NCI-H1436 (cell line): Measurements from ENCODE around the gene ZMYND8.
"Not testable (repeated sequence)": the region's sequence is repeated elsewhere in the genome, so short reads cannot be mapped to it uniquely, and the experiment has no call there.

Source experiments
- DNase-seq: peaks from one replicate; lab custom pipeline; 2025; lab: John Stamatoyannopoulos, UW

ZMYND8 gene

DNA sequence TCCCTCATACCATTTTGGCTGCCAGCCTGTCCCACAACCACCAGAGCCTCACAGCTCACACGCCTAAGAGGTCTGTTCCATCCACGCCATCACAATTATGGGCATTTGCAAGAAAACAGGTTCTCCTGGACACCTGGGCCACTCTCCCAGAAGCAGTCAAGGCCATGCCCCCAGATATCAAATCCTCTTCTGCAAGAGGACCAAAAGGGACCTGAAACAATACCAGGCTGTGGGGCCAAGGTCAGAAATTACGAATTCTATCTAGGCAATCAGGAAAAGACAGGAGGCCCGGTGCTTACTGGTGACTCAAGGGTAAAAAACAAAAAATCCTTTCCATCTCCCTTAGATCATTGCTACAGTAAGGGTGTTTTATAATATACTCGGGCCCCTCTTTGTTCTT is 69.8 kb downstream of the ZMYND8 start:
- no peak for DNase-seq

DNA sequence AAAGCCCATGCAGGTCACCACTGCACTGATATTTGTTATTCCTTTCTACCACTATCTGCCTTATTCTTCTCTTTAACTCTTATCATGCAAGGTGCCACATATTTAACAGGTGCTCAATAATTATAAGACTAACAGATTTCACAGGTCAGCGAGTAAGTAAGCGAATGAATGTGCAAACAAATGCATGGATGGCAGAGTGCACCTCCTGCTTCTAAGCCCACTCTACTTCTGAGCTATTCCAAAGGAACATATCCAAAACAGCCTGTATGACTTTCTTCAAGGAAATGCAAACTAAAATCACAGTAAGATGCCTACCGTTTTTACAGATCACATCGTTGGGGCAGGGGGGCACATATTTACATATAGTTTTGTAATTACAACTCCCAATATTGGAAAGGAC is 71.3 kb downstream of the ZMYND8 start:
- no peak for DNase-seq

DNA sequence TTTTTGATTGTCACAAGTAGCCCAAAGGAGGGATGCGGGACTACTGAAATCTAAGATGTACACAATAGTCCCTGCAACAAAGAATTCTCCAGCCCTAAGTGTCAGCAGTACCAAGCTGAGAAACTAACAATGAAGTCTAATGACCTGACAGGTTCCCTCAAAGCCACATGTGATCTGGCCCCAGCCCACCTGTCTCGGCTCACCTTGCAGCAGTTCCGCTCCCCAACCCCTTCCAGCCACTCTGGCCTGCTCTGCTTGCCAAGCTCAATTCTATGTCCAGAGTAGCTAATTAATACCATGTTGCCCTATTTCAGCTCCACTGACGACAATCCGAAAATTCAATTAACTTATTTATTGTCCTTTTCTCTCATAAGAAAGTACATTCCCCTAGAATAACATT is 72.1 kb downstream of the ZMYND8 start:
- no peak for DNase-seq

DNA sequence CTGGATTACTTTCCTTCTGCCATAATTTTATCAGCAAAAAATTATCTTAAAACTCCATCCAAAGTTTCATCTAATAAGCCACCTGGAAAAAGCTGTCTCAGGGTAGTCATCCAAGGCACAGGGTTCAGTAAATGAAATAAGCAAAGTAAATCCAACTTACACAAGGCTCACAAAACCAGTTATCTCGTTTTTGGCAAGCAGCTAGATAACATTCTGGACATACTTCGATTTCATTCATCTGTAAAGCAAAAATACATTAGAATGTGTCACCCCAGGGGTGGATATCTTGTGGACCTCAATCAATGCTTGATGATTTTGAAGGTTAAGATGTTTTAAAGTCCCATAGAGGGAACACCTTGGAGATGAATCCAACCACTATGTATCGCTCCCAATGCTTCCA is 73.1 kb downstream of the ZMYND8 start:
- no peak for DNase-seq

DNA sequence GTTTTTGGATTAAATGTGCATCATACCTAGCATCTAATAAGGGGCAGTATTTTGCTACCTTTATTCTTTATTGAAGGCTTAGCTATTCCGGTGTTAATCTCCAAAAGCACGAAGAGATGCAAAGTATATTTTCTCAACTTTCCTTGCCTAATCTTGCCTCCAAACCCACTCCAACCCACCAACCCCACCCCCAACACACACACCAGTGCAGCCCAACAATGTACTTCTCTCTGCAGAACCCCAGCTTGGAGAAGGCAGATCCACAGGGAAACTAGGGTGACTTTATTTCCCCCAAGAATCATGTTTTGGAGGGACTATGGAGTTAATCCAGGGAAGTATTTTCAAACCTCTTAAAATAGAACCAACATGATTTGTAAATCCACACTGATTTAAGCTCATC is 73.6 kb downstream of the ZMYND8 start:
- DNase-seq, result no peak

DNA sequence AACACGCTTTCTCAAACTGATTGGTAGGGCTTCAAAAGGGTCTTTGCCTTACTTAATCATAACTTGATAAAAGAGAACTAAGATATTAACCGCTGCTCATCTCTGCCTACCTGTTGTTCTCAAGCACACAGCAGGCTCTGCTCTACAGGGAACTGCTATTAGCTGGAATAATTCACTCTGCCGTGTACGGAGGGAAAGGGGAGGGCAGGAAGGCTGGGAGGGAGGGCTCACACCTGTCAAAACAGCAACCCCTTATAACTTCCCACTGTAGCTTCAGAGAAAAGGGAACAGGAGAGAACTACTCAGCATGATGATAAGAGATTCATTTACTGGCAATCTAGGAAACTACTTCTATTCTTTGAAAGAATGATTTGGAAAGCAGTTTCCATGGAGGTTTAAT is 75.1 kb downstream of the ZMYND8 start:
- peak; percentile 23 for DNase-seq

DNA sequence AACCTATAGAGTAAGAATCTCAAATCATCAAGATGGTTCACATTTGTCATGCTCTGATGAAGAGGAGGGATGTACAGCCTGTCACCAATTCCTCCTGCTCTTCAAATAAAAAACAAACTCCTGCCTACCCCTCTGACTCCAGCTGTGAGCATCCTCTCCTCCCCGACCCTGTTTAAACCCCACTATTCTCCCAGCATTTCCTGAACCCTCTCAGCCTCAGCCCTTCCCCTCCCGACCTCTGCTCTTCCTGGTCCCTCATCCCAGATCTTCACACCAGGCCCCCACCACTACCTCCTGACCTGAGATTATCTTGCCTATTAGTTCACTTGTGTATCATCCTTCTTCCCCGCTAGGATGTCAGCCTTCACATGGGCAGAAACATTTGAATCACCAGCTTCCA is 75.8 kb downstream of the ZMYND8 start:
- no peak for DNase-seq

DNA sequence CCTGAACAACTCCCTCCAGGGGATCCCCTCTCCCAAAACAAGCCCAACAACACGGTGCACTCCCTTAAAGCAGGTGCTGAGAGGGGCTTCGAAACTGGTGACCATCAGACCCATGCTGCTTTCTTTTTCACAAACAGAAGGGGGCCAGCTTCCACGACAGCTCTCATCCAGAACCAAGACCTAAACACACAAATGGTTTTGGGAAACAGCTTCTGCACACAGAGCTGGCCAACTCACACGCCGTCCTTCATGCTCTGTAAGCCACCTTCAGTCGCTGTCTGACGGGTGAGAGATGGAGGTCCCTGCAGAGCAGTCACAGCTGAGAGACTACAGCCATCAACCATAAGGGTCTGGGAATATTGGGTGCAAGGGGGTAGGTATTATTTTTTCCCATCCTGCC is 76.3 kb downstream of the ZMYND8 start:
- no peak for DNase-seq

DNA sequence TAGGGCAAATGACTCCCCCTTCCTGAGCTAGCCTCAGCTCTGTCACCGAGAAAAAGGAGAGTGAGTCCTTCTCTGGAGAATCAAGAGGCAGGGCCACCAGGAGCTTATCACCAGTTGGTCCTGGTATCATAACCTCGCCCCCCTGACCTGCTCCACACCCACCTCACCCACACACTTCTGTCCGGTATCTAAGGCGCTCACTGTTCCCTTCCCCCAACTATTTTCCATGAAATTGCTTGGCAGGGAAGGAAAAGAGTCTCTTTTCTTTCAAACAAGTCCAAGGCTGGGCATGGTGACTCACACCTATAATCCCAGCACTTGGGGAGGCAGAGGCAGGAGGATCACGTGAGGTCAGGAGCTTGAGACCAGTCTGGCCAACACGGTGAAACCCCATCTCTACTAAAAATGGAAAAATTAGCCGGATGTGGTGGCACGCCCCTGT is 77.6 kb downstream of the ZMYND8 start:
- no peak for DNase-seq

DNA sequence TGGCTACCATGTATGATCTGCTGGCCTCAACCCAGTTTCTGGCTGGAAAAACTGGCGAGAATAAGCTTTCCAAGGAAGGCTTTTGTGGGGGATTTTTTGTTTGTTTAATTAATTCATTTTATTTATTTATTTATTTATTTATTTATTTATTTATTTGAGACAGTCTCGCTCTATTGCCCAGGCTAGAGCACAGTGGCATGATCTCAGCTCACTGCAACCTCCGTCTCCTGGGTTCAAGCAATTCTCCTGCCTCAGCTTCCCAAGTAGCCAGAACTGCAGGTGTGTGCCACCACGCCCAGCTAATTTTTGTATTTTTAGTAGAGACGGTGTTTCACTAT is 79.0 kb downstream of the ZMYND8 start:
- not testable (repeated sequence) for DNase-seq

DNA sequence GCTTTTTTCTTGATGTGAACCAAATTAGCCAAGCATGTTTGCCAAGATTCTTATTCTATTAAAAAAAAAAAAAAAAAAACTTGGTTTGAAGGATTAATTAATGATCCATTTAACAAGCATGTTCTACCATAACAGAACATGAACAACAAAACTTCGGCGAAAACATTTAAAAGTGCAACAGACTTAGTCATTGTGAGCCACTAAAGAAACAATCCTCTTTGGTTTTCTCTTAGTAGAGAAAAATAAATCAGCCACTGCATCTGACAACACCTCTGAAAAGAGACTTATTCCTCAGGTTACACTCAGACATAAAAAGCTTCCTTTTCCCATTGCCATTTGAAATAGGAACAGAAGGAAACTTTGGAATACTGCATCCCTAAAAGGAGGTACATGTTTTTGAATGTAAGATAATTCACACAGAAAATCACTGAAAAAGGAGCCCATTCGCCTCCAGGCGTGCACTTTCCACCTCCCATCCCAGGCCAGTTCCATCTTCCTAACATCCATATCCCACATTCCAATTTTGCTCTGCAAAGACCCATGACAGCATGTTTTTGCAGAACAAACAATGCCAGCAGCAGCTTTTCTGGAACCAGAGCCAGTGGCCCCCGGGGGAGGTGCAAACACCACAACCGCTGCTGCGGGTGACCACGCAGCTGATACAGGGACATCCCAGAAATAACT is 79.5 kb downstream of the ZMYND8 start:
- DNase-seq, result no peak

DNA sequence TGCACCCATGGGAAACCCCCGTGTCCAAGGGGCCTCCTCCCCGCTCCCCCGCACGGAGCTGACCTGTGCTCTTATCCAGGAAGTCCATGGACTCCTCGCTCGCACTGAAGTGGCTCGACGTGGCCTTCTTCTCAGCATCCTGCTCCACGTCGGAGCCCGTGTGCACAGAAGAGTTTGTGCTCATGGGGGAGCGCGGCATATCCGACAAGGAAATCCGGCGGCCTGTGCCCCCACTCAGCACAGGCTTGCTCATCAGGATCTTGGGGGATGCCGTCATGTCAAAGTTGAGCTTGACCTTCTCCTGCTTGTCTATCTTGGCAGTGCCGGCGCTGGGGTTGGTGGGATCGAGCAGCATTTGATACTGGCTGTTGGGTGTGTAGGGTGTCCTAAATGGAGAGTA is 80.2 kb downstream of the ZMYND8 start:
- DNase-seq, result no peak

DNA sequence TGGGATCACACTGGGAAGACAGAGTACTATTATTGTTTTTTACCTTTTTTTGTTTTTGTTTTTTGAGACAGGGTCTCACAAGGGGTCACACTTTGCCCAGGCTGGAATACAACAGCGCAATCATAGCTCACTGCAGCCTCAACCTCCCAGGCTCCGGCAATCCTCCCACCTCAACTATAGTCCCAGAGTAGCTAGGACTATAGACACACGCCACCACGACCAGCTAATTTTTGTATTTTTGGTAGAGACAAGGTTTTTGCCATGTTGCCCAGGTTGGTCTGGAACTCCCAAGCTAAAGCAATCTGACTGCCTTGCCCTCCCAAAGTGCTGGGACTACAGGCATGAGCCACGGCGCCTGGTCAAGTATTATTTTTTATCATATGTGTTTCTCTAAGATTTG is 81.0 kb downstream of the ZMYND8 start:
- DNase-seq, result no peak

DNA sequence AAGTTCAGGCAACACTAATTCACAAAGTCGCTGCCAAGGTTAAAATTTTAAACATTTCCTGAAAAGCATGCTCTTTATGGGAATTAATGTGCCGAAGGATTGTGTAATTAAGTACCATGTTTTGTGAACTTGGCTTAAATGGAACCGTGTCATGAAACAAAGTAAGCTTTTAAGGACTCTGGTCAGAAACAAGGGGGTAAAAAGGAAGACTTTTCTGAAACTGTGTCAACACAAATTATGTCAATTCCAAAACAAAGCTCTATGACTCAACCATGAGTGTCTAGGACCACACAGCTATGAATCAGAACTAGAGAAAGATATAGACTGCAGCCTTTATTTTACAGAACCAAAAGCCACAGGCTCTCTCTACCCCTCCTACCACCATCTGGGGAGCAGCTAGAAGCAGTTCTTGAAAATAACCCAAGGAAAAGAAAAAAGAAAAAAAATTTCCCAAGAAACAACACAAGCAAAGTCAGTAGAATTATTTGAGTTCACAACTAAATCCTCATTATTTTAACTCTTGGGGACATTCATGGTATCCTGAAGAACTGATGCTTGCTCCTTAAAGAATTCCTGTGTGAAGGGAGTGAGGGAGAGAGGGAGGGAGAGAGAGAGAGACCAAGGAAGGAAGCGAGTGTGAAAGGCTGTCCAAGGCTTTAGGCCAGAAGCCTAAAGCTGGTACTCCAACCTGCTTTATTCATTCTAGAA is 81.9 kb downstream of the ZMYND8 start:
- no peak for DNase-seq

DNA sequence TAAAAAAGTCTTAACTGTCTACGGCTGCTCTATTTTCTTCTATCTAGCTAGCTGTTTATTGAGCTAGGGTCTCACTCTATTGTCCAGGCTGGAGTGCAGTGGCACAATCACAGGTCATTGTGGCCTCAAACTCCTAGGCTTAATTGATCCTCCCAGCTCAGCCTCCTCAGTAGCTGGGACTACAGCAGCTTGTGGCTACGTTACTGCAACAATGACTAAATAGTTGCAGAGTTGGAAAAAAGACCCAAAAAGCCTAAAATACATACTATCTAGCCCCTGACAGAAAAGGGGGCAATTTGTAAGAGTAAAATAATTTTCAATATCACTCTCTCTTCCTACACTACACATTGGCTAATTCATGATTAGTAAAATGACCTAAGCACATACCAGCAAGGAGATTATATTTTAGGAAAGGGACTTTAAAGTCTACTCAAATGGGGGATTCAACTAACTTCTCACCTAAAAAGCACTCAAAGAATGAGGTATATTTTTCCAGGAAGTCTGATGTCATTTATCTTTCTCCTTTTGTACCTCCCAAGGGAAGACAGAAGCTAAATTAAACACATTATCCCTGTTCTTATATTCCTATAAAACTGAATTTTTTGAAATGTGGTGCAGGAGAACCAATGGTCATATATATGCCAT is 82.8 kb downstream of the ZMYND8 start:
- no peak for DNase-seq

DNA sequence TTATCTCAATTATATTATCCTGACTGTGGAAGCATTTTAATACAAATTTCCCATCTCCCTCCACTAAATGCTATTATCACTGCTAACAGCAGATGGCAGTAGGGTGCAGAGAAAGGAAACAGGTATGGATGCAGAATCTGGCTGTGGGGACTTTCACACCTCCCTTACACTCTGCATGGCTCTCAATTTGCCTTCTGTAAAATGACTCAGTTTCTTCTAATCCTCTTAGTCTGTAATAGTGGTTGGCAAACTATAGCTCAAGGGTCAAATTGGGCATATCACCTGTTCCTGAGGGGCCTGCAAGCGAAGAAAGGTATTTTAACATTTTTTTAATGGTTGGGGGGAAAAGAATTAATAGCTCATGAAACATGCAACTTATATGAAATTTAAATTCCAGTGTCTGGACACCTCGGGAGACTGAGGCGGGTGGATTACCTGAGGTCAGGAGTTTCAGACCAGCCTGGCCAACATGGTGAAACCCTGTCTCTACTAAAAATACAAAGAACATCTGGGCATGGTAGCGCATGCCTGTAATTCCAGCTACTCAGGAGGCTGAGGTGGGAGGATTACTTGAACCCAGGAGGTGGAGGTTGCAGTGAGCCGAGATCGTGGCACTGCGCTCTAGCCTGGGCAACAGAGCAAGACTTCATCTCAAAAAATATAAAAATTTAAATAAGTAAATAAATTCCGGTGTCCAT is 83.5 kb downstream of the ZMYND8 start:
- DNase-seq, result peak; percentile 64

DNA sequence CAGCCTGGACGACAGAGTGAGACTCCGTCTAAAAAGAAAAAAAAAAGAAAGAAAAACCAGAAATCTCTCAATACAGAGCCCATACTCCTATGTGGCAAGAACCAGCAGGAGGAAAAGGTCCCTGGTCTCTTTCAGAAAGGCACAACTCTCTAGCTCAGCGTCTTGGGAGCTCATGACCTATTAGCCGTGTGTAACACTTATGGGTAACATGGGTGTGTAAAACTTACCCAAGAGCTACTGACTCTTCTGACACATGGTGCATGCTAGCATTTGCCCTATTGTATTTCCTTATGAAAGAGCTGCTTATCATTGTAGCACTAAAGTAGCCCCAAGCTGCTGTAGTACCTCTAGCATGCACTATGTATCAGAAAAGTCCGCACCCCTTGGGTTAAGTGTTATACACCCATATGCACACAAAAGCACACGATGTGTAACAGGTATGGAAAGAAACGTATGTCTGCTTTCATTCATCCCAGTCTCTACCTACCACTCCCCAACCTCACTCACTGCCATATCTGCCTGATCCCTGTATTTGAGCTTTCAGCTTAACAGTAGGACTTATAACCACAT is 85.4 kb downstream of the ZMYND8 start:
- DNase-seq, result no peak

DNA sequence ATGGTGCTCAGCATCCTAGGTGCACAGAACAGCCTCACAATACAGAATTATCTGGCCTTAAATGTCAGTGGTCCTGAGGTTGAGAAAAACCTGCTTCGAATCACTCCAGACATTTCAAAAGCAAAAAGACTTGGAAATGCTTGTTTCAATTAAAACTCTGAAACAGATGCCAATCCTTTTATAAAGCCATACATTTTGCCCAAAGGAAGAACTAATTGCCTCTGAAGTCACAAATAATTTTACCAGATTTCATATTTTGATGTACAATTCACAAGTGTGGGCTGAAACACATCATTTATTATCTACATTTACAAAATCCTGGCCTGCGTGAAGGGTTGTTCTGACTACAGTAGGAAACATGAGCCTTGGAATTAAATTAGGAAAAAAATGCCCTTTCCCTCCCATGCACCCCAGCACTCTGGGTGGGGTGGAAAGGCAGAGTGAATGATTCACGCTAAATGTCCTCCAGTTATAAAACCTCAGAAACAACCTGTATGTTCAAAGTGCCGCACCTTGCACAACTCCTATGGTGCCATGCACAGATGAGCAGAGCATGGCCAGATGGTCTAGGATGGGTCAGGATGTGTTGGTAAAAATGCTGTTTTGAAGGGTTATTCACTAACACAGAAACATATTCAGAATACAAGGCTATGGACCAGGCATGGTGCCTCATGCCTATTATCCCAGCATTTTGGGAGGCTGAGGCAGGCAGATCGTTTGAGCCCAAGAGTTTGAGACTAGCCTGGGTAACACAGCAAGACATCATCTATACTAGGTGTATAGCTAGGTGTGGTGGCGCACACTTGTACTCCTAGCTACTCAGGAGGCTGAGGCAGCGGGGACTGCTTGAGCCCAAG is 87.0 kb downstream of the ZMYND8 start:
- DNase-seq, result no peak

DNA sequence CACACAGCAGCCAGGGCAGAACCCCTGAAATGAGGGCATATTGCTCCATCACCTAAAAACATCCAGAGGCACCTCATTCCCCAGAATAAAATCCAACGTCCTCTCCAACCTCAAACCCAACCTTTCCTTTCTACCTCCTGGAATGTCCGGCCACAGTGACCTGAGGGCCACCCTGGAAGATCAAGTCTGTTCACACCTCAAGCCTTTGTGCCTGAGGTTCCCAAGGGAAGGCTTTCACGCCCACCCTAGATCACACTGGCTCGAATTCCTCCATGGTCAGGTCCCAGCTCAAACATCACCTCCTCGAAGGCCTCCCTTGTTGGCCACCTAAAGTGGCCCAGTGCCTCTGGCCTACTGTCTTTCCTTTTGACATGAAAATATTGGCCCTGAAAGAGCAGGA is 88.9 kb downstream of the ZMYND8 start:
- no peak for DNase-seq

DNA sequence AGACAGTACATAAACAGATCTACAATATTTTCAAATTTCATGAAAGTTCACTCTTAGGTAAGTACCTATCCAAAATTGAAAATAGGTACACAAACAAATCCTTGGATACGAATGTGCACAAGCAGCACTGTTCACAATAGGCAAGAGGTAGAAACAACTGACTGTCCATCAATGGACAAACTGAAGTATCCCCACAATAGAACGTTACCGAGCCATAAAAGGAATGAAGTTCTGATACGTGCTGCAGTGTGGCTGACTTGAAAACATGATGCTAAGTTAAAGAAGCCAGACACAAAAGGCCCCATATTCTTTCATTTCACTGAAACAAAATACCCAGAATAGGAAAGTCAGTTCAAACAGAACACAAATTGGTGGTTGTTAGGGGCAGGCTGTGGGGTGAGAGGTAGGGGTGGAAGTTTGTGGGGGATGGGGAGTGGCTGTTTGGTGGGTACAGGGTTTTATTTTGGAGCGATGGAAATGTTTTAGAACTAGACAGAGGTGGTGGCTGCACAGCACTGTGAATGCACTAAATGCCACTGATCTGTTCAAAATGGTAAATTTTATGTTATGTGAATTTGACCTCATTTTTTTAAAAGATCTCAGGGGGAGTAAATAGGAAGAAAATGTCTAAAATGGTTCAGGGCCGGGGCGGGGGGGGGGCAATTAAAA is 89.5 kb downstream of the ZMYND8 start:
- DNase-seq, result no peak

DNA sequence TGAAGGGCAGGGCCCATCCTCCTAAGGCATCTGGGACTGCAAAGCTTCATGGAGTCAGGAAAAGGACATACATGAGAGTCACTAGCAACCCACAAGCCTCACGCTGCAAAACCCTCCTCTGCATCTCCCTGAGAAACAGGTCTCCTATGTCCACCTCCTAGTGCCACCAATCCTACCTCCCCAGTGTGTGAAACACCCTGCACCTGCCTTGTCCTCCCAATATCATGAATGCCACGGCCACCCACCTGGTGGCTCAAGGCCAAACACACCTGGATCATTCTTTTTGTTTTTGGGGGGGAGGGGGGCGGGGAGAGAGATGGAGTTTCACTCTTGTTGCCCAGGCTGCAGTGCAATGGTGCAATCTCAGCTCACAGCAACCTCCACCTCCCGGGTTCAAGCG is 90.5 kb downstream of the ZMYND8 start:
- DNase-seq, result no peak
